MM.1S (cell line): Measurements from ENCODE around the gene EP400.

Experiments used
- DNase-seq: peaks from one replicate; pipeline ENCODE4 v3.0.0-alpha.2; 2015
- H2AFZ ChIP-seq: fragments of 300-600 bp; sonication (generic); 2 replicates; pipeline ENCODE4 v1.6.0; 2016; ENCODE audit warnings: antibody characterized with exemption, low read length
- H3F3A ChIP-seq: fragments of 300-600 bp; sonication (generic); 2 replicates; pipeline ENCODE4 v1.6.1; 2016; ENCODE audit warnings: mild to moderate bottlenecking, antibody characterized with exemption, low read length, moderate library complexity, mixed read lengths; ENCODE audit not compliant: insufficient read depth
- H3K27ac ChIP-seq: fragments of 300-600 bp; sonication (generic); 2 replicates; pipeline ENCODE4 v1.5.1; 2016; ENCODE audit warnings: mild to moderate bottlenecking, low read length
- H3K27me3 ChIP-seq: fragments of 300-600 bp; sonication (generic); replicated peaks from 2 replicates; pipeline ENCODE4 v1.6.0; 2016; ENCODE audit warnings: low read length; ENCODE audit not compliant: insufficient read depth
- H3K36me3 ChIP-seq: fragments of 300-600 bp; sonication (generic); replicated peaks from 2 replicates; pipeline ENCODE4 v1.6.1; 2016; ENCODE audit warnings: mild to moderate bottlenecking, low read length, mixed read lengths; ENCODE audit not compliant: insufficient read depth
- H3K4me1 ChIP-seq: fragments of 300-600 bp; sonication (generic); 2 replicates; pipeline ENCODE4 v1.6.1; 2016; ENCODE audit warnings: low read length, mixed read lengths
- H3K4me2 ChIP-seq: fragments of 300-600 bp; sonication (generic); 2 replicates; pipeline ENCODE4 v1.6.0; 2016; ENCODE audit warnings: low read depth, low read length
- H3K4me3 ChIP-seq: fragments of 300-600 bp; sonication (generic); 2 replicates; pipeline ENCODE4 v1.5.1; 2016; ENCODE audit warnings: low read length, mixed read lengths
- H3K79me2 ChIP-seq: fragments of 300-600 bp; sonication (generic); 2 replicates; pipeline ENCODE4 v1.6.1; 2016; ENCODE audit warnings: mixed run types, low read length, mixed read lengths
- H3K9ac ChIP-seq: fragments of 300-600 bp; sonication (generic); 2 replicates; pipeline ENCODE4 v1.6.1; 2016; ENCODE audit warnings: low read length, mixed read lengths
- H3K9me2 ChIP-seq: fragments of 300-600 bp; sonication (generic); replicated peaks from 2 replicates; pipeline ENCODE4 v1.6.1; 2016; ENCODE audit warnings: mild to moderate bottlenecking, low read length, mixed read lengths; ENCODE audit not compliant: insufficient read depth
- H3K9me3 ChIP-seq: fragments of 300-600 bp; sonication (generic); replicated peaks from 2 replicates; pipeline ENCODE4 v1.6.1; 2016; ENCODE audit warnings: mild to moderate bottlenecking, low read length, mixed read lengths; ENCODE audit not compliant: insufficient read depth
- H4K20me1 ChIP-seq: fragments of 300-600 bp; sonication (generic); 2 replicates; pipeline ENCODE4 v1.6.1; 2016; ENCODE audit warnings: mild to moderate bottlenecking, low read length, moderate library complexity, mixed read lengths; ENCODE audit not compliant: insufficient read depth
- EZH2 ChIP-seq: fragments of 300-600 bp; sonication (generic); optimal IDR thresholded peaks from 2 replicates; pipeline ENCODE3; 2017; ENCODE audit warnings: low read depth, mild to moderate bottlenecking, antibody characterized with exemption, low read length, mixed read lengths
- EZH2phosphoT487 ChIP-seq: fragments of 300-600 bp; sonication (generic); IDR thresholded peaks from 2 replicates; pipeline ENCODE4 v1.6.1; 2018; ENCODE audit warnings: antibody characterized with exemption, low read length
- TF ChIP-seq, protein P1 (sequence below): fragments of 300-600 bp; sonication (generic); IDR thresholded peaks from 2 replicates; pipeline ENCODE4 v1.5.1; 2016; ENCODE audit warnings: antibody characterized with exemption, low read length, mixed read lengths

EP400 gene

DNA sequence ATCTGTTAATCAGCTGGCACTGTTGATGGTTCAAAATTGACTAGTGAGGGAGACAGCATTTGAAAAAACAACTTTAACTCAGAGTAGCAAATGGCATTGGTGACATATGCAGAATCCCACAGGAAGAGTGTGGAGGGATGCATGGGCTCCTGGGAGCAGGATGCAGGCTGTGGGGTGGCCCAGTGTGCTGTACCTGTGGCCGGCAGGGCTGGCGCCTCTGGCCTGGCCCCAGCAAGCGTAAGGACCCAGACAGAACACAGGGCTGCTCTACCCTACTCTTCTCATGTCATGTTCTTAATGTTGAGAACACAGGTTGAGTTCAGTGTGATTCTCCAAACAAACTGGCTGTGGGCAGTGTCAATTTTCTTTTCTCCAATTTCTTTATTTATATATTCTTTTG, 160.9 kb downstream of the EP400 start:
- no peak overlapping the region for H3K4me2 ChIP-seq
- no peaks in the 10 kb centered on the region for H3F3A ChIP-seq
- no peaks in the 10 kb centered on the region for H3K9me3 ChIP-seq
- H3K27me3 ChIP-seq = no peaks in the 10 kb centered on the region
- no peaks in the 10 kb centered on the region for H3K4me1 ChIP-seq
- TF ChIP-seq, protein P1, sequence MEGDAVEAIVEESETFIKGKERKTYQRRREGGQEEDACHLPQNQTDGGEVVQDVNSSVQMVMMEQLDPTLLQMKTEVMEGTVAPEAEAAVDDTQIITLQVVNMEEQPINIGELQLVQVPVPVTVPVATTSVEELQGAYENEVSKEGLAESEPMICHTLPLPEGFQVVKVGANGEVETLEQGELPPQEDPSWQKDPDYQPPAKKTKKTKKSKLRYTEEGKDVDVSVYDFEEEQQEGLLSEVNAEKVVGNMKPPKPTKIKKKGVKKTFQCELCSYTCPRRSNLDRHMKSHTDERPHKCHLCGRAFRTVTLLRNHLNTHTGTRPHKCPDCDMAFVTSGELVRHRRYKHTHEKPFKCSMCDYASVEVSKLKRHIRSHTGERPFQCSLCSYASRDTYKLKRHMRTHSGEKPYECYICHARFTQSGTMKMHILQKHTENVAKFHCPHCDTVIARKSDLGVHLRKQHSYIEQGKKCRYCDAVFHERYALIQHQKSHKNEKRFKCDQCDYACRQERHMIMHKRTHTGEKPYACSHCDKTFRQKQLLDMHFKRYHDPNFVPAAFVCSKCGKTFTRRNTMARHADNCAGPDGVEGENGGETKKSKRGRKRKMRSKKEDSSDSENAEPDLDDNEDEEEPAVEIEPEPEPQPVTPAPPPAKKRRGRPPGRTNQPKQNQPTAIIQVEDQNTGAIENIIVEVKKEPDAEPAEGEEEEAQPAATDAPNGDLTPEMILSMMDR = no peak
- TF ChIP-seq EZH2phosphoT487 (no peak), EZH2 (no peak)
- no peak overlapping the region for H2AFZ ChIP-seq
- no peak for DNase-seq
- no peaks in the 10 kb centered on the region for H3K36me3 ChIP-seq
- H3K79me2 ChIP-seq = no peaks in the 10 kb centered on the region
- H3K27ac ChIP-seq = no peak overlapping the region
- H3K4me3 ChIP-seq = no peak overlapping the region
- H3K9ac ChIP-seq = no peak overlapping the region
- no peaks in the 10 kb centered on the region for H4K20me1 ChIP-seq
- no peaks in the 10 kb centered on the region for H3K9me2 ChIP-seq

DNA sequence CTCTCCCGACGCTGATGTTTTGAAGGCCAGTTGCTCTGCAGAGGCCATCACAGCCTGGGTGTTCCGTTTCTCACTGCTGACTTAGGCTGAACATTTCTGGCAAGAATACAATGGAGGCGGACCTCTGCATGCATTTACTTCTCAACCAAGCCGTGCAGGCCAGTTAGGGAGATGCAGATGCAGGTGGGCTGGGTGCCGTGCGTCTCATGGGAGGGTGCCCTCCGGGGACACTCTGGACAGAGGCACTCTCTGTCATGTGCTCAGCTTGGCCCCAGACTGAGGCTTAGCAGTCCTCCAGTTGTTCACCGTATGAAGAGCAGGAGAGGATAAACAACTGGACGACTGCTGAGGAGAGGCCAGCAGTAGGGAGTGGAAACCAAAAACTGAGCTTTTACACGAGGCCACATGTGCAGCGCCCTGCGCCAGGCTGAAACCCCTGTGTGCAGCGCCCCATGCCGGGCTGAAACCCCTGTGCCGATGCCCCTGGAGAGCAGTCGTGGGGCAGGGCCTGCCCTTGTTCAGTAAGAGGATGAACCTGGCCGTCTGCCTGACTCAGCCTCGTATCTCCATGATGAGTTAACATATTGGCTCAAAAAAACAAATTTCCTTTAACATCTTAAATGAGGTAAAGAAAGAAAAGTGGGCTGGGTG, 162.0 kb downstream of the EP400 start:
- Histone ChIP-seq H3K9me2 (no peaks in the 10 kb centered on the region), H3K4me3 (no peak overlapping the region), H3K27ac (no peak overlapping the region), H3K9ac (no peak overlapping the region), H3K36me3 (no peaks in the 10 kb centered on the region), H3K9me3 (no peaks in the 10 kb centered on the region), H3F3A (no peaks in the 10 kb centered on the region), H4K20me1 (no peaks in the 10 kb centered on the region), H2AFZ (no peak overlapping the region), H3K4me2 (no peak overlapping the region), H3K27me3 (no peaks in the 10 kb centered on the region), H3K4me1 (no peaks in the 10 kb centered on the region), H3K79me2 (no peaks in the 10 kb centered on the region)
- no peak for TF ChIP-seq EZH2phosphoT487
- no peak for TF ChIP-seq EZH2
- TF ChIP-seq, protein P1 = no peak
- no peak for DNase-seq

DNA sequence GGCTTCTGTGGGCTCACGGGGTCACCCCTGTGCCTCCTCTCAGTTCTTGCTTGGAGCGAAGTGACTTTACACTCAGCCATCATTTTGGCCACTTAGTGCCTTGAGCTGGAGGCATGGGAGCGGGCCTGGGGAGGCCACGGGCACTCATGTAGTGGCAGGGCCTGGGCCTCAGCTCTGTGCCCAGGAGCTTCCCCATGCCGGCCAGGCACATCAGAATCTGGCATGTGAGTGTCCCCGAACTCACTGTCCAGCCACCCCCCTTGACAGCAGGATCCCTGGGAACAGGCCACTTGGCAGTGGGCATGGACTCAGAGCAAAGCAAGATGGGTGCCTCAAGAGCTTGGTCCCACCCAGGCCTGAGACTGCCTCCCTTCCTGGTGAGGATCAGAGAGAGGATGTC, 164.9 kb downstream of the EP400 start:
- H3K9ac ChIP-seq = no peak overlapping the region

More for the DNA sequence above, 164.9 kb downstream of the EP400 start:
- Histone ChIP-seq H4K20me1 (no peaks in the 10 kb centered on the region), H3K79me2 (no peaks in the 10 kb centered on the region), H3K4me1 (no peaks in the 10 kb centered on the region), H3K4me3 (no peak overlapping the region), H3K27me3 (no peaks in the 10 kb centered on the region), H3K9me3 (no peaks in the 10 kb centered on the region), H3K4me2 (no peak overlapping the region), H3K9me2 (no peaks in the 10 kb centered on the region), H2AFZ (no peak overlapping the region), H3F3A (no peaks in the 10 kb centered on the region), H3K27ac (no peak overlapping the region), H3K36me3 (no peaks in the 10 kb centered on the region)
- DNase-seq = no peak
- TF ChIP-seq EZH2phosphoT487 = no peak
- no peak for TF ChIP-seq EZH2
- TF ChIP-seq, protein P1 = no peak
